Measurements from ENCODE around the gene TNFAIP2.

- TF ChIP-seq CTCF (IDR thresholded peaks at IDR 0.05; ENCODE audit: low read length) (no peak), EZH2 (IDR thresholded peaks at IDR 0.05; ENCODE audit: borderline replicate concordance, low read length) (no peak)
Observed at GRCh38 chr14:103097994-103098957, 25.0 kb upstream of the TNFAIP2 start.

Measured in OCI-LY1 (cell line).